ENCODE data around the gene SOCS2. TPM values are rescaled to one million over a fixed set of nuclear protein-coding genes. Genes with fewer than 3 reads are reported as not detected.

The SOCS2 gene
- total and polyA plus RNA-seq, 2 of the 8 experiments (the other 6 are each of a cell fraction or from before 2014, with no cell fraction given): 14.5 to 18.0 TPM

- H2BK12ac ChIP-seq (ENCODE audit: low read depth, low read length): peak overlapping the region; percentile 77; the same call in 1 of the 2 replicates
- no peak overlapping the region for H3K14ac ChIP-seq (ENCODE audit: insufficient read length)
- peak overlapping the region; percentile 74; the same call in 1 of the 2 replicates for H2BK5ac ChIP-seq (ENCODE audit: low read depth, low read length)
- 92% methylated on average over 2 of the region's 2 CpGs; no CpG with 5 or more reads in 1 of the 2 experiments for WGBS, 2 experiments (ENCODE audit: extremely low coverage in 1 of 2, insufficient coverage in 1 of 2, insufficient read length in 1 of 2, insufficient replicate concordance in 2 of 2, low coverage in 1 of 2, low lambda C conversion rate in 2 of 2, missing lambda C conversion rate in 1 of 2)
- H4K8ac ChIP-seq (ENCODE audit: extremely low read depth, insufficient read depth, low read length): no peak overlapping the region
- H2AFZ ChIP-seq (ENCODE audit: low read length): no peak overlapping the region
- H3K36me3 ChIP-seq (ENCODE audit: control insufficient read depth in 2 of 4, insufficient read depth in 4 of 4, low read length in 3 of 4): no peaks in the 10 kb centered on the region
- no peak overlapping the region for H3K27ac ChIP-seq (ENCODE audit: low read depth, low read length)
- no peak overlapping the region for H3K4me3 ChIP-seq (ENCODE audit: extremely low read depth in 1 of 4, insufficient read depth in 2 of 4, low read depth in 3 of 4, low read length in 4 of 4)
- H4K5ac ChIP-seq (ENCODE audit: insufficient read length, low read depth, low read length): no peak overlapping the region
- H2BK120ac ChIP-seq (replicated peaks; ENCODE audit: low read depth, low read length): no peak overlapping the region
- no peak overlapping the region for H3K56ac ChIP-seq (replicated peaks; ENCODE audit: insufficient read length, low read depth, low read length)
- TF ChIP-seq, protein P1, sequence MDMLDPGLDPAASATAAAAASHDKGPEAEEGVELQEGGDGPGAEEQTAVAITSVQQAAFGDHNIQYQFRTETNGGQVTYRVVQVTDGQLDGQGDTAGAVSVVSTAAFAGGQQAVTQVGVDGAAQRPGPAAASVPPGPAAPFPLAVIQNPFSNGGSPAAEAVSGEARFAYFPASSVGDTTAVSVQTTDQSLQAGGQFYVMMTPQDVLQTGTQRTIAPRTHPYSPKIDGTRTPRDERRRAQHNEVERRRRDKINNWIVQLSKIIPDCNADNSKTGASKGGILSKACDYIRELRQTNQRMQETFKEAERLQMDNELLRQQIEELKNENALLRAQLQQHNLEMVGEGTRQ (IDR thresholded peaks at IDR 0.05; ENCODE audit: low read length): no peak
- TF ChIP-seq RBBP5 (IDR thresholded peaks at IDR 0.05; ENCODE audit: borderline replicate concordance, low read depth, low read length) (no peak), KDM4A (IDR thresholded peaks at IDR 0.05; ENCODE audit: low read depth, low read length, severe bottlenecking) (no peak), POLR2A (IDR thresholded peaks at IDR 0.05; ENCODE audit: control extremely low read depth in 1 of 2, low read depth in 2 of 2, low read length in 2 of 2) (no peak), ATF2 (IDR thresholded peaks at IDR 0.05; ENCODE audit: low read length) (no peak), HDAC2 (IDR thresholded peaks at IDR 0.05; ENCODE audit: borderline replicate concordance in 1 of 2, low read depth in 2 of 2, low read length in 2 of 2) (no peak), HDAC6 (IDR thresholded peaks at IDR 0.05; ENCODE audit: low read depth, low read length) (no peak), SP2 (IDR thresholded peaks at IDR 0.05; ENCODE audit: low read length) (no peak), FOSL1 (IDR thresholded peaks at IDR 0.05; ENCODE audit: insufficient read depth, low read depth, low read length) (no peak)
- FAIRE-seq (no peak), DNase-seq (ENCODE audit: low read depth in 1 of 2, low spot score in 2 of 2) (no peak)
- no peak overlapping the region for H2BK20ac ChIP-seq (ENCODE audit: low read length)
- peak overlapping the region; percentile 94 for H2AK5ac ChIP-seq (ENCODE audit: low read depth, low read length)
- no peaks in the 10 kb centered on the region for H3K23me2 ChIP-seq (ENCODE audit: low read depth, low read length)
- no peaks in the 10 kb centered on the region for H3K9me3 ChIP-seq (ENCODE audit: insufficient read depth in 2 of 2, low read depth in 1 of 2, low read length in 1 of 2)
- no peak overlapping the region for H3K23ac ChIP-seq (ENCODE audit: insufficient read length)
- CTCF ChIA-PET (ENCODE audit: partially characterized antibody): interaction anchor here (0.6 to 3.1 kb wide), 2 partner anchors 11 to 151 kb away, joined by 3 to 23 read pairs; partner anchors contain the start of gene SOCS2
- H2BK15ac ChIP-seq (ENCODE audit: low read length): no peak overlapping the region
- H3K4me2 ChIP-seq (ENCODE audit: insufficient read depth in 1 of 2, low read depth in 2 of 2, low read length in 2 of 2): no peak overlapping the region
- H3K4me1 ChIP-seq (replicated peaks in 1 of 4; ENCODE audit: control insufficient read depth in 3 of 4, insufficient read depth in 4 of 4, low read length in 3 of 4): peaks cover 3 to 18% (median 11%) of the 10 kb centered on the region in 4 experiments; a peak in 6 of 7 replicates
- peak overlapping the region; percentile 53; the same call in 1 of the 2 replicates for H3K18ac ChIP-seq (ENCODE audit: extremely low read depth, low read length)
- no peaks in the 10 kb centered on the region for H3K79me2 ChIP-seq (ENCODE audit: control insufficient read depth in 1 of 2, insufficient read depth in 2 of 2, low read length in 2 of 2)
- POLR2A ChIA-PET (ENCODE audit: partially characterized antibody): interaction anchor here (1.0 to 3.5 kb wide), 3 partner anchors 9 to 157 kb away, joined by 3 to 41 read pairs (median 11); partner anchors contain the start of gene SOCS2
- H3K79me1 ChIP-seq (ENCODE audit: low read depth, low read length): no peaks in the 10 kb centered on the region
- peaks cover 0 to 2% (median 0%) of the 10 kb centered on the region in 4 experiments; a peak in 1 of 7 replicates for H3K27me3 ChIP-seq (replicated peaks in 1 of 4; ENCODE audit: control insufficient read depth in 3 of 4, extremely low read depth in 1 of 4, insufficient read depth in 3 of 4, low read length in 3 of 4)
- H4K20me1 ChIP-seq (replicated peaks in 1 of 2; ENCODE audit: control insufficient read depth in 1 of 2, insufficient read depth in 2 of 2, low read length in 2 of 2): no peaks in the 10 kb centered on the region
- H3K4ac ChIP-seq (replicated peaks; ENCODE audit: insufficient read length, low read depth, low read length): no peak overlapping the region
- H4K91ac ChIP-seq (replicated peaks; ENCODE audit: insufficient read length, low read length): no peak overlapping the region
- H3K9ac ChIP-seq (replicated peaks in 1 of 4; ENCODE audit: extremely low read depth in 1 of 4, low read depth in 3 of 4, low read length in 3 of 4): no peak overlapping the region
Measured at GRCh38 chr12:93585247-93585646, 12.8 kb downstream of the SOCS2 start.
